Measurements from ENCODE around the gene GHRL. TPM values are rescaled to one million over a fixed set of nuclear protein-coding genes. Genes with fewer than 3 reads are reported as not detected.

Gene GHRL
- total and polyA plus RNA-seq, 2 donors (not counting 3 experiments of a cell fraction or from before 2014, with no cell fraction given), result not detected

- Histone ChIP-seq H3K4me1 (ENCODE audit: control insufficient read depth, extremely low read depth, insufficient read depth, low read length) (peaks cover 46% of the 10 kb centered on the region), H3K4me3 (replicated peaks in 1 of 3; ENCODE audit: insufficient read depth in 1 of 3, low read depth in 1 of 3, low read length in 3 of 3) (no peak overlapping the region), H4K20me1 (replicated peaks; ENCODE audit: control insufficient read depth, extremely low read depth, insufficient read depth, low read length) (no peaks in the 10 kb centered on the region), H3K4me2 (ENCODE audit: insufficient read depth, low read length) (no peak overlapping the region), H3K9ac (replicated peaks; ENCODE audit: extremely low read depth, insufficient read depth, low read length) (no peak overlapping the region), H3K9me1 (replicated peaks; ENCODE audit: control insufficient read depth, extremely low read depth, insufficient read depth, low read length) (no peaks in the 10 kb centered on the region), H2AFZ (ENCODE audit: low read depth, low read length) (no peak overlapping the region), H3K36me3 (ENCODE audit: control insufficient read depth in 2 of 2, extremely low read depth in 1 of 2, insufficient read depth in 2 of 2, low read length in 2 of 2) (peaks cover 27 to 51% of the 10 kb centered on the region in 2 experiments), H3K79me2 (ENCODE audit: control insufficient read depth, insufficient read depth, low read length) (peaks cover 44% of the 10 kb centered on the region), H3K27ac (ENCODE audit: insufficient read depth, low read depth, low read length) (no peak overlapping the region), H3K27me3 (ENCODE audit: control insufficient read depth in 2 of 2, insufficient read depth in 2 of 2, low read length in 2 of 2) (no peaks in the 10 kb centered on the region), H3K9me3 (replicated peaks; ENCODE audit: control insufficient read depth, insufficient read depth, low read length) (no peaks in the 10 kb centered on the region)
- BruUV-seq (replicated peaks), result no TSS peak
- dilution Hi-C loops (cut with MboI; ENCODE audit: extremely low pct_ligation_motif_present, low sequenced_read_pairs) (no loop called here), intact Hi-C loops (cut with micrococcal nuclease) (no loop called here)
- DNase-seq (ENCODE audit: low read depth, low spot score) (no peak), FAIRE-seq (no peak)
- ChIA-PET POLR2A (interaction anchor here (0.6 kb wide), 1 partner anchor 16 kb away, joined by 3 read pairs; no protein-coding TSS in a partner anchor), CTCF (no interaction called here)
- TF ChIP-seq JUN (IDR thresholded peaks at IDR 0.05; ENCODE audit: borderline replicate concordance, insufficient read depth, insufficient read length, low read depth) (no peak), EZH2 (IDR thresholded peaks at IDR 0.05; ENCODE audit: borderline replicate concordance, low read depth, low read length, severe bottlenecking) (no peak), MAX (IDR thresholded peaks at IDR 0.05; ENCODE audit: insufficient read depth, insufficient read length) (no peak), MYC (IDR thresholded peaks at IDR 0.05; ENCODE audit: low read depth, low read length) (no peak), CTCF (IDR thresholded peaks at IDR 0.05; ENCODE audit: extremely low read depth in 1 of 2, insufficient read depth in 1 of 2, low read depth in 1 of 2, low read length in 2 of 2) (no peak), POLR2AphosphoS5 (IDR thresholded peaks at IDR 0.05; ENCODE audit: insufficient read depth, low read depth, low read length) (no peak), GATA2 (IDR thresholded peaks at IDR 0.05; ENCODE audit: insufficient read depth, insufficient read length, low read depth, low read length) (no peak), POLR2A (IDR thresholded peaks at IDR 0.05; ENCODE audit: low read depth, low read length) (no peak), FOS (IDR thresholded peaks at IDR 0.05; ENCODE audit: borderline replicate concordance, insufficient read depth, low read length) (no peak)
These were observed 23.1 kb upstream of the GHRL start for GRCh38 chr3:10315771-10316344.

All from endothelial cell of umbilical vein (primary cell).